ENCODE data around the gene ECM1.

The ECM1 gene

DNA sequence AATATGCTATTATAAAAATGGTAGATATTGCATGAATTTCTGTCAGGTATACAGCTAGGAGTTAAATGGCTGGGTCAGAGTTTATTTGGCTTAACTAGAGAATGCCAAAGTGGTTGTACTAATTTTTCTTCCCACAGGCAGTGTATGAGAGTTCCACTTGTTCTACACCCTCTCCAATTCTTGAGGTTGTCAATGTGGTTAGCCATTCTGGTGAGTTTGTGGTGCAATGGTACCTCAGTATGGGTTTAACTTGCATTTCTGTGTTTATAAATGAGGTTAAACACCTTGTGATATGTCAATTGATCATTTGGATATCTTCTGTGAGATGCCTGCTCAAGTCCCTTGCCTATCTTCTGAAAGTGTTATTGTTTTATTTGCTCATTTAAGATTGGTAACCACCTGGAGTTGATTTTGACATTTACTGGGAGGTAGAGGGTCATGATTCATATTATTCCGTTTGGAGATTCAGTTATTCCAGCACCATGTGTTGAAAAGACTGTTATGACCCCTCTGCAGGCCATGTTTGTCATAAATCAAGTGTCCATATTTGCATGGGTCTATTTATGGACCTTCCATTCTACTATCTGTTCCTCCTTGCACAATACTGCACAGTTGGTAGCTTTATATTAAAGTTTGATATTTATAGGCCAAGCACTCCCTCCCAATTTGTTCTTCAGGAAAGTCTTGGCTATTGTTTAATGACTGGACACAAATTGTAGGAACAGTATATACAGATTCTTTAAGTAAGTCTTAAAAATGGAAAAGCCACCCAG lies 13.5 kb downstream of the ECM1 start:
- no peak for DNase-seq (ENCODE audit: low read depth in 1 of 2, low spot score in 1 of 2)
- TF ChIP-seq, protein P1, sequence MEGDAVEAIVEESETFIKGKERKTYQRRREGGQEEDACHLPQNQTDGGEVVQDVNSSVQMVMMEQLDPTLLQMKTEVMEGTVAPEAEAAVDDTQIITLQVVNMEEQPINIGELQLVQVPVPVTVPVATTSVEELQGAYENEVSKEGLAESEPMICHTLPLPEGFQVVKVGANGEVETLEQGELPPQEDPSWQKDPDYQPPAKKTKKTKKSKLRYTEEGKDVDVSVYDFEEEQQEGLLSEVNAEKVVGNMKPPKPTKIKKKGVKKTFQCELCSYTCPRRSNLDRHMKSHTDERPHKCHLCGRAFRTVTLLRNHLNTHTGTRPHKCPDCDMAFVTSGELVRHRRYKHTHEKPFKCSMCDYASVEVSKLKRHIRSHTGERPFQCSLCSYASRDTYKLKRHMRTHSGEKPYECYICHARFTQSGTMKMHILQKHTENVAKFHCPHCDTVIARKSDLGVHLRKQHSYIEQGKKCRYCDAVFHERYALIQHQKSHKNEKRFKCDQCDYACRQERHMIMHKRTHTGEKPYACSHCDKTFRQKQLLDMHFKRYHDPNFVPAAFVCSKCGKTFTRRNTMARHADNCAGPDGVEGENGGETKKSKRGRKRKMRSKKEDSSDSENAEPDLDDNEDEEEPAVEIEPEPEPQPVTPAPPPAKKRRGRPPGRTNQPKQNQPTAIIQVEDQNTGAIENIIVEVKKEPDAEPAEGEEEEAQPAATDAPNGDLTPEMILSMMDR (IDR thresholded peaks at IDR 0.05; ENCODE audit: insufficient read depth, low read length), result no peak
- TF ChIP-seq, protein P2, sequence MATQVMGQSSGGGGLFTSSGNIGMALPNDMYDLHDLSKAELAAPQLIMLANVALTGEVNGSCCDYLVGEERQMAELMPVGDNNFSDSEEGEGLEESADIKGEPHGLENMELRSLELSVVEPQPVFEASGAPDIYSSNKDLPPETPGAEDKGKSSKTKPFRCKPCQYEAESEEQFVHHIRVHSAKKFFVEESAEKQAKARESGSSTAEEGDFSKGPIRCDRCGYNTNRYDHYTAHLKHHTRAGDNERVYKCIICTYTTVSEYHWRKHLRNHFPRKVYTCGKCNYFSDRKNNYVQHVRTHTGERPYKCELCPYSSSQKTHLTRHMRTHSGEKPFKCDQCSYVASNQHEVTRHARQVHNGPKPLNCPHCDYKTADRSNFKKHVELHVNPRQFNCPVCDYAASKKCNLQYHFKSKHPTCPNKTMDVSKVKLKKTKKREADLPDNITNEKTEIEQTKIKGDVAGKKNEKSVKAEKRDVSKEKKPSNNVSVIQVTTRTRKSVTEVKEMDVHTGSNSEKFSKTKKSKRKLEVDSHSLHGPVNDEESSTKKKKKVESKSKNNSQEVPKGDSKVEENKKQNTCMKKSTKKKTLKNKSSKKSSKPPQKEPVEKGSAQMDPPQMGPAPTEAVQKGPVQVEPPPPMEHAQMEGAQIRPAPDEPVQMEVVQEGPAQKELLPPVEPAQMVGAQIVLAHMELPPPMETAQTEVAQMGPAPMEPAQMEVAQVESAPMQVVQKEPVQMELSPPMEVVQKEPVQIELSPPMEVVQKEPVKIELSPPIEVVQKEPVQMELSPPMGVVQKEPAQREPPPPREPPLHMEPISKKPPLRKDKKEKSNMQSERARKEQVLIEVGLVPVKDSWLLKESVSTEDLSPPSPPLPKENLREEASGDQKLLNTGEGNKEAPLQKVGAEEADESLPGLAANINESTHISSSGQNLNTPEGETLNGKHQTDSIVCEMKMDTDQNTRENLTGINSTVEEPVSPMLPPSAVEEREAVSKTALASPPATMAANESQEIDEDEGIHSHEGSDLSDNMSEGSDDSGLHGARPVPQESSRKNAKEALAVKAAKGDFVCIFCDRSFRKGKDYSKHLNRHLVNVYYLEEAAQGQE (IDR thresholded peaks at IDR 0.05; ENCODE audit: insufficient replicate concordance, low read depth), result no peak
- TF ChIP-seq GABPA (IDR thresholded peaks at IDR 0.05; ENCODE audit: low read depth), result no peak
- H3K27me3 ChIP-seq (ENCODE audit: insufficient read depth, poor library complexity, severe bottlenecking), result no peaks in the 10 kb centered on the region
- H3K27ac ChIP-seq (replicated peaks), result no peak overlapping the region
- no peak overlapping the region for H3K4me3 ChIP-seq (replicated peaks; ENCODE audit: insufficient read depth, low read length)

DNA sequence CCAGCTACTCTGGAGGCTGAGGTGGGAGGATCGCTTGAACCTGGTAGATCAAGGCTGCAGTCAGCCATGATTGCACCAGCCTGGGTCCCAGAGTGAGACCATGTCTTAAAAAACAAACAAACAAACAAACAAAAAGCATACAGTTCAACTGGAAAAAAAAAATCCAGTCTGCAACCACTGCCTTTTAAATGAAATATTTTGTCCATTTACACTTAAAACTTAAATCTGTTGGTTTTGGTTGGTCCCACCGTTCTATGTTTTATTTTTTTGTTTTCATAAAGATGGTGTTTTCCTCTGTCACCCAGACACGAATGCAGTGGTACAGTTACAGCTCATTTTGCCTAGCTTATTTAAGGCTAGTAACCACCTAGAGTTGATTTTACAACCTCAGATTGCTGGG lies 17.4 kb downstream of the ECM1 start:
- Histone ChIP-seq H3K27me3 (ENCODE audit: insufficient read depth, poor library complexity, severe bottlenecking) (no peaks in the 10 kb centered on the region), H3K4me3 (replicated peaks; ENCODE audit: insufficient read depth, low read length) (no peak overlapping the region), H3K27ac (replicated peaks) (no peak overlapping the region)
- no peak for DNase-seq (ENCODE audit: low read depth in 1 of 2, low spot score in 1 of 2)
- TF ChIP-seq GABPA (IDR thresholded peaks at IDR 0.05; ENCODE audit: low read depth), result no peak
- TF ChIP-seq, protein P2 (IDR thresholded peaks at IDR 0.05; ENCODE audit: insufficient replicate concordance, low read depth), result no peak
- TF ChIP-seq, protein P1 (IDR thresholded peaks at IDR 0.05; ENCODE audit: insufficient read depth, low read length), result no peak
- TF ChIP-seq SPI1 (IDR thresholded peaks at IDR 0.05; ENCODE audit: borderline replicate concordance, low read depth), result no peak
- TF ChIP-seq POLR2AphosphoS5 (IDR thresholded peaks at IDR 0.05; ENCODE audit: low read depth), result no peak

DNA sequence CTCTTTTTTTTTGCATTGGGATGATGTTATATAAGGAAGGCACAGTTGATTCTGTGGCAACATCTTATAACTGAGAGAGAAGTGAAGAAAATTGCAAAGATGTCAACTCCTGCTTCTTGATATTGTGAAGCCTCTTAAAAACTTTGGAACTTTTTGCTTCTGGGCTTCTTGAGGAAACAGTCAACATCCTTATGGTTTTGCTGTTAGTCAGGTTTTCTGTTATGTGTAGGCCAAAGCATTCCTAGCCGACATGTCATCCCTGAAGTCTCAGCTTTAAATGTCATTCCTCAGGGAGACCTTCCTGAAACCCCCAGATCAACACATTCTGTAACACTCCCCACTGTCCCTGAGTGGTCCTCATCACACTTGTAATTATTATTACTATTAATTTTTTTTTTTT lies 20.3 kb downstream of the ECM1 start:
- Histone ChIP-seq H3K27ac (replicated peaks) (no peak overlapping the region), H3K27me3 (ENCODE audit: insufficient read depth, poor library complexity, severe bottlenecking) (no peaks in the 10 kb centered on the region), H3K4me3 (replicated peaks; ENCODE audit: insufficient read depth, low read length) (no peak overlapping the region)
- TF ChIP-seq POLR2AphosphoS5 (IDR thresholded peaks at IDR 0.05; ENCODE audit: low read depth), result no peak
- TF ChIP-seq, protein P1 (IDR thresholded peaks at IDR 0.05; ENCODE audit: insufficient read depth, low read length), result no peak
- no peak for TF ChIP-seq SPI1 (IDR thresholded peaks at IDR 0.05; ENCODE audit: borderline replicate concordance, low read depth)
- no peak for TF ChIP-seq GABPA (IDR thresholded peaks at IDR 0.05; ENCODE audit: low read depth)
- TF ChIP-seq, protein P2 (IDR thresholded peaks at IDR 0.05; ENCODE audit: insufficient replicate concordance, low read depth), result no peak
- no peak for DNase-seq (ENCODE audit: low read depth in 1 of 2, low spot score in 1 of 2)
